AG08395 (cell line): ENCODE results near the gene CNKSR1.

Experiments used
- DNase-seq: peaks from one replicate; pipeline ENCODE4 v3.0.0; 2012; ENCODE audit warnings: mixed read lengths, low spot score

Gene CNKSR1

DNA sequence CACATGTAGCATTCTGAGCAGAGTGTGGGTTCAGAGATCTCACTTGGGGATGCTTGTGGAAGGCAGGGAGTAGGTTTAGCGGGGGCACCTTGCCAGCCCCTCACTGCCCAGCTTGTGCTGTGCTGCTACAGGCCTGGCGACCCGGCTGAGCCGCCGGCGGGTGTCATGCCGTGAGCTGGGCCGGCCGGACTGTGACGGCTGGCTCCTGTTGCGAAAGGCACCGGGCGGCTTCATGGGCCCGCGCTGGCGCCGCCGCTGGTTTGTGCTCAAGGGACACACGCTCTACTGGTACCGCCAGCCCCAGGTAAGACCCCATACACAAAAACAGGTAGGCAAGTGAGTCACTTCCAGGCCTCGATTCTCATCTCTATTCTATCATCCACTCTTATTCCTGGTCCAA, 7.6 kb downstream of the CNKSR1 start:
- DNase-seq = no peak

- DNase-seq = no peak
Observed at GRCh38 chr1:26187882-26188281, 10.6 kb downstream of the CNKSR1 start.

DNA sequence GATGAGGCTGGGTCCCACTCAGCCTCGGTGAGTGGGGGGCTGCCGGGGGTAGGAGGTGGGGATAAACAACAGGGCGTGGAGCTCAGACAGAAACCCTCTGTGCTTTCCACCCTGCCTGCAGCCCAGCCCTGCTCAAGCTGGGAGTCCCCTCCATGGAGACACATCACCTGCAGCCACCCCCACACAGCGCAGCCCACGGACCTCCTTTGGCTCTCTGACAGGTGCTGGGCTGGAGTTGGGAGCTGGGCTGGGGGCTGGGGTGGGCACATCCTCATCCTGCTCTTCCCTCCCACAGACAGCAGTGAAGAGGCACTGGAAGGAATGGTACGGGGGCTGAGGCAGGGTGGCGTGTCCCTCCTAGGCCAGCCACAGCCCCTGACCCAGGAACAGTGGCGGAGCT, 11.2 kb downstream of the CNKSR1 start:
- no peak for DNase-seq

DNA sequence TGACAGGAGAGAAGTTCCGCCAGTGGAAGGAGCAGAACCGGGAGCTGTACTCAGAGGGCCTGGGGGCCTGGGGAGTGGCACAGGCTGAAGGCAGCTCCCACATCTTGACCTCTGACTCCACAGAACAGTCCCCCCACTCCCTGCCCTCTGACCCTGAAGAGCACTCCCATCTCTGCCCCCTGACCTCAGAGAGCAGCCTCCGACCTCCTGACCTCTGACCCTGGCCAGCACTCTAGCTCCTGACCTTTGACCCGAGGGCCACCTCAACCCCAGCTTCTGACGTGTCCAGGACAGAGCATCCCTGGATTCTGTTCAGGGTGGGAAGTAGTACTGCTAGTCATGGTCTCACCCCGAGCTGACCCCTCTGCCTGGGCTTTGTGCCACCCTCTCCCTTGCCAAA, 12.0 kb downstream of the CNKSR1 start:
- DNase-seq = no peak

- DNase-seq = no peak
Observed at GRCh38 chr1:26189751-26190275, 12.5 kb downstream of the CNKSR1 start.

DNA sequence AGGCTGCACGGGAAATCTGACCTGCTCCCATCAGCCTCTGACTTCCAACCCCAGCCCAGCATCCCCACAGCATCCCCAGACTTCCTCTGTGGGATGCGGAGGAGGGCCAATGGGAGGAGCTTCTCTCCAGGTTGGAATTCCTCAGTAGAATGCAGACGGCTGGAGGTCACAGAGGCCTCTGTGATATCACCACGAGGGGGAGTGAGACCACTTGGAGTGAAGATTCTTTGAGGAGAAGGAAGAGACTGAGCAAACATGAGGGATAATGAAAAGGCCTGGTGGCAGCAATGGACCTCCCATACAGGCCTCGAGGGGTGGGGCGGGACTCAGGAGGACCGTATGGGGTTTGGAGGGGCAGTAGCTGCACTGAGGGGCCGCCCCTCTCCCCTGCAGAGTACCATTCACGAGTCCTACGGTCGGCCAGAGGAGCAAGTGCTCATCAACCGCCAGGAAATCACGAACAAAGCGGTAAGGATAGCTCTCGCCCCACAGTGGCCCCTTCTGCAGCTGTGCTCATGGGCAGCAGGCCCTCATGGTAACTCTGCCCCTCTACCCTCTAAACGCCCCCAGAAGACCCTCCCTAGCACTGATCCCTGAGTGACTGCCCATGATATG, 13.2 kb downstream of the CNKSR1 start, which contains the start of gene CATSPER4:
CATSPER4 (plus strand) TSS at position 230 of the 615 bp plus-strand sequence; CDS start at position 256, 26 bp downstream.
- DNase-seq = peak; percentile 35

- no peak for DNase-seq
Observed at GRCh38 chr1:26191739-26192138, 14.4 kb downstream of the CNKSR1 start.

GRCh38 chr1:26195805-26196204, 18.5 kb downstream of the CNKSR1 start:
- DNase-seq = no peak

- DNase-seq = no peak
Observed at GRCh38 chr1:26197301-26197700, 20.0 kb downstream of the CNKSR1 start.

DNA sequence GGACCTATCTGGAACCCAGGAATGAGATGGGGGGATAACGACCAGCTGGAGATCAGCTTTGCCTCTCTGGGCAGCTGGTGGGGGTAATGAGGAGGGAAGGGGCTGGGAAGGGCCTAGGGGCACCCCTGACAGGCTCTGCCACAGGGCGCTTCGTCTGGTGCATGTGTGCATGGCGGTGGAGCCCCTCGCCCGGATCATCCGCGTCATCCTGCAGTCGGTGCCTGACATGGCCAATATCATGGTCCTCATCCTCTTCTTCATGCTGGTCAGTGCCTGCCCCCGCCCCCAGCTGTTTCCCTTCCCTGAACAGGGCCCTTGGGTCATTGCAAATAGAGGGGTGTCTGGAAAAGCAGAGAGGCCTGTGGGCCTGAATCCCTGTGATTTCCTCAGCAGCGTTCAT, 20.5 kb downstream of the CNKSR1 start:
- no peak for DNase-seq

GRCh38 chr1:26200413-26200812, 23.1 kb downstream of the CNKSR1 start:
- no peak for DNase-seq

DNA sequence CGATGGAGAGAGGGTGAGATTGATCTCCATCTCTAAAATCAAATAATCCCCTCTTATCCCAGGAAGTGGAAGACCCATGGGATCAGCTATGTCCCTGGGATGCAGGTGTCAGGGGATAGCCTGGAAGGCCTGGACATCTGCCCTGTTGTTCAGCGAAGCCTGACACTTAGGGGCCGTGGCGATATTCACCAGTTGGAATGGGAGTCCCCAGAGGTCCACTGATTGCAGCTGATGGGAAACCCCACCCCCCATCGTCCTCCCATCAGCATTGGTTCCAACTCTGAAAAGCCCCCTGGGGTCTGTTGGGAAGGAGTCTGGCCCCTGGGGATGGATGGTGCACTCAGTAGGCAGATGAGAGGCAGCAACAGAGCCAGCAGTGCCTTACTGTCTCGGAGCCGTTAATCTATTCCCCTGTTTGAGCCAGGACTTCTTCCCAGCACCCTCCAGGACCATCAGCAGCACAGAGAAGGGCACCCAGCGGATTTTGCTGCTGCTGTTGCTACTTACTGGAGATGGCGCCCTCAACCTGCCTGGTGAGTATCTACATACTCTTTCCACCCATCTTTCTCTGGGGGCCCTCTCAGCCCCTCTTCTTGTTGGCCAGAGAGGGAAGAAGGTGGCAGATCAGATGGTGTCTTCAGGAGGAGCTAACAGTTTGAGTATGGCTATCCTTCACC, 26.5 kb downstream of the CNKSR1 start:
- no peak for DNase-seq

DNA sequence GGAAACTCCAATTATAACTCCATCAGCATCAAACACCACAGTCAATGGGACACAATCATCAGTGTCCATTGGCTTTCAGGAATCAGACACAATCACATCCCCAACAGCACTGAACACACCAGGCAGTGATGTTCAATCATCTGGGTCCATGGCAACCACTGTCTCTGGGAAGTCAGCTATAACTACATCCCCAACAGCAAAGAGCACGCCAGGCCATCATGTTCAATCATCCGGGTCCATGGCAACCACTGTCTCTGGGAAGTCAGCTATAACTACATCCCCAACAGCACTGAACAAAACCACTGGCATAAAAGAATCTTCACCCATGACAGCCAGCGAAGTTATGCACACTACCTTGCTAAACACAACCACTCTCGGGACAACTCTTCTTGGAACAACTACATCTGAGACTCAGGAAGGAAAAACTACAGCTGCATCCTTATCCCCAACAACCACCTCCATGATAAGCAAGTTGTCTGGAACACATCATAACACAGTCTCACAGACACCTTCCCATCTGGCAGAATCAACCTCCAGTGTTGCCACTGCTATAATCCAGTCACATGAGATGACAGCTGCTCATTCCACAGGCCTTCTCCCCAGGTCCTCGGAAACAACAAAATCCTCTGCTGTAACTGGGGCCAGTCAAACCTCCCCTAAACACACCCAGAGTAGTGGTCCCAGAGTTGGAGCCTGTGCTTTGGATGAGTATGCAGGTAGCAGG, 33.0 kb downstream of the CNKSR1 start:
- DNase-seq = no peak

GRCh38 chr1:26212726-26213125, 35.4 kb downstream of the CNKSR1 start:
- DNase-seq = no peak

DNA sequence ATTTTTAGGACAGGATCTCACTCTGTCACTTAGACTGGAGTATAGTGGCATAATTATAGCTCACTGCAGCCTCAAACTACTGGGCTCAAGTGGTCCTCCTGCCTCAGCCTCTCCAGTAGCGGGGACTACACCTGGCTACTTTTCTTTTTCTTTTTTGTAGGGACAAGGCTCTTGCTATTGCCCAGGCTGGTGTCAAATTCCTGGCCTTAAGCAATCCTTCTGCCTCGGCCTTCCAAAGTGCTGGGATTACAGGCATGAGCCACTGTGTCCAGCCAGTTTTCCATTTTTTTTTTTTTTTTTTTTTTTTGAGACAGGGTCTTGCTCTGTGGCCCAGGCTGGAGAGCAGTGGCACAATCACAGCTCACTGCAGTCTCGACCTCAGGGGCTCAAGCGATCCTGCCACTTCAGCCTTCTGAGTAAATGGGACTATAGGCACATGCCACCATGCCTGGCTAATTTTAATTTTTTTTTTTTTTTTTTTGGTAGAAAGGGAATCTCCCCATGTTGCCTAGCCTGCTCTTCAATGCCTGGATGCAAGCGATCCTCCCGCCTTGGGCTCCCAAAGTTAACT, 36.1 kb downstream of the CNKSR1 start:
- DNase-seq = no peak

- no peak for DNase-seq
Observed at GRCh38 chr1:26215246-26215645, 38.0 kb downstream of the CNKSR1 start.

DNA sequence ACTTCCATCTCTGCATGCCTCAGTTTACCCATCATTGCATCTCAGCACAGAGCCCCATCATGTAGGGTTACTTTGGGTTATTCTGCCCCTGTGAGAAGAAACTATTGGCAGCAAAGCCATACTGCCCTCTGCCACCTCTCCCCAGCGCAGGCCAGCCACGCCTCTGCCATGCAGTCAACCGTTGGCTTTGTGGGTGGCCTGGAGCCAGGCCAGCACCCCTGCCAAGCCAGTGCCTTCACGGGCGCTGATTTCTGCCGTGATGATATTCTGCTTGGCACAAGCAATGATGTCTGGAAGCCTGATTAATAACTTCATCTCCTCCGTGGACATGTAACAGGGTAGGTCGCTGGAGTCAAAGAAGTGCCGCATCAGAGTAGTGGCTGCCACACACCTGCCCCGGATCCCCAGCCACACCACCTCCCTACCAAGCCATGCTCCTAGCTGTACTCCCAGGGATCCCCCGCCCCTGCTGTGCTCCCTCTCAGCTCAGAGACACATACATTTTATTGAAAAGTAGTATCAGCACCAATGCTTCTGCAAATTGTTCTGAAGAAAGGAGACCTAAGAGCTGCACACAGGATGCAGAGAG, 41.7 kb downstream of the CNKSR1 start:
- no peak for DNase-seq

- DNase-seq = no peak
Observed at GRCh38 chr1:26220199-26220912, 43.1 kb downstream of the CNKSR1 start.

DNA sequence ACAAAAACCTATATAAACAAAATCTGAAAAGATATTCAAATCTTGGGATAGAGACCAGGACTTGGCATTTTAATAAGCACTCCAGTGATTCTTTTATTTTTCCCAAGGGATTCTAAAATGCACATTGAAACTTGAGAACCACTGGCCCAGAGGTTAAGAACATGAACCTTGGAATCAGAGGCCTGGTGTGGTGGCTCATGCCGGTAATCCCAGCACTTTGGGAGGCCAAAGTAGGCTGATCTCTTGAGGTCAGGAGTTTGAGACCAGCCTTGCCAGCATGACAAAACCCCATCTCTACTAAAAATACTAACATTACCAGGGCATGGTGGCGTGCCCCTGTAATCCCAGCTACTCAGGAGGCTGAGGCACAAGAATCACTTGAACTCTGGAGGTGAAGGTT, 43.8 kb downstream of the CNKSR1 start:
- DNase-seq = no peak

- DNase-seq = no peak
Observed at GRCh38 chr1:26224606-26225005, 47.3 kb downstream of the CNKSR1 start.

- DNase-seq = peak; percentile 31
Observed at GRCh38 chr1:26225033-26225831, 47.9 kb downstream of the CNKSR1 start.
